ENCODE data around the gene MARK3. TPM values are rescaled to one million over a fixed set of nuclear protein-coding genes. Genes with fewer than 3 reads are reported as not detected.

MARK3 gene
- total RNA-seq, 1 donor from 2014 or later, result 90.6 TPM

DNA sequence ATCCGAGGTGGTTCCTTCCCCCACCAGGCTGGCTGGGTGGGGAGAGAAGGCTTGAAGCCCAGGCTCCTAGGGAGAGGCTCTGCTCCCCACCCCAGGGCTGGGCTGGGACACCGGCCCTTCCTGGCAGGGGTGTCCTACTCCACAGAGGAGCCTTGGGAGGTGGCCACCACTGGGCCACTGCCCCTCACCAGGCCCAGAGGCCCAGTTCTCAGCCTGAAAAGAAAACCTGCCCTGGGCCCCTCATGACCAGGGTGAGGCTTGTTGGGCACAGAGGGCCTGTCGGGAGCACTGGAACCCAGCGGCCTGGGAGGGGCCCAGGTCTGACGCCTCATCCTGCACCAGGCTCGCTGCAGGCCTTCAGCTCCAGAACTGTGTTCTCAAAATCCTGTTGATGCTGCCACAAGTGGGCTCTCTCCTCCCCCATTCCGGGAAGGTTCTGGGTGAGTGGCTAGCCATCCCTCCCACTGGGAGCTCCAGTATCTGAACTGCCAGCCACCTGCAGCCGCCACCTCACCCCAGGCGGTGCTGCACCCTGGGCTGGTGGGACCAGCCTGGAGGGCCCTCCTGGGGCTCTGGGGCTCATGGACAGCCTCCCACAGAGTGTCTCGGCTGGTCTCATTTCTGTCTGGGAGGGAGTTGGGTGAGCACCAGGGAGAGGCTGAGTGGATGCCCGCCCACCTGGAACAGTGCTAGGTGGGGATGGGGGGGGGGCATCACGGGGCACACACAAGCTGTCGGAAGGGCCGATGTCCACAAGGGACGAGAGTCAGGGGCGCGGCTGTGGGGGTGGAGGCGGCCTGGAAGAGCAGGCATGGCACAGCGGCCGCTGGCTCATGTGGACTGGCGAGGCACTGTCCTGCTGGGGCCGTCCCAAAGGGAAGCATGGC lies 165.5 kb downstream of the MARK3 start:
- Mint-ChIP-seq H3K9me3 (no peaks in the 10 kb centered on the region), H3K36me3 (ENCODE audit: low read depth) (peaks cover 4% of the 10 kb centered on the region), H3K27me3 (ENCODE audit: insufficient read depth) (no peaks in the 10 kb centered on the region), H3K27ac (no peak overlapping the region), H3K4me1 (ENCODE audit: low read depth) (no peaks in the 10 kb centered on the region), H3K4me3 (no peak overlapping the region)
- intact Hi-C loops (cut with micrococcal nuclease), result no loop called here
- no peak for DNase-seq (ENCODE audit: low spot score)

DNA sequence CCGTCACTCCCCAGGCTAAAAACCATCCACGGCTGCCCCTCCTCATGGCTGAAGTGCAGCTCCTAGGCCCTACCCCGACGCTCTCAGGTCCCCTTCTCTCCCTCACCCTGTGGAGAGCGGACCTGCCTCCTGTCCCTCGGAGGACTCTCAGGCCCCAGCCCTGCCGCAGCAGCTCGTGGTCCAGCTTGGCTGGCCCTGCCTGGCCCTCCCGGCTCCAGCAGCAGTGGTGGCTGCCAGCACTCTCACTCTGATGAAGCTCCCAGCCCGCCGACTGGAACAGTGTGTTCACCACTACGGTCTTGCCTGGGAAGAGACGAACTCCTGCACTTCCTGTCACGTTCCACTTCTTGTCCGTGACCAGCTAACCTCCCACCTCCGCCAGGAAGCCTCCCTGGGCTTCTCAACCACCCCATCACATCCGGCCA lies 166.1 kb downstream of the MARK3 start:
- H3K4me1 Mint-ChIP-seq (ENCODE audit: low read depth), result no peaks in the 10 kb centered on the region
- H3K27me3 Mint-ChIP-seq (ENCODE audit: insufficient read depth), result no peaks in the 10 kb centered on the region
- DNase-seq (ENCODE audit: low spot score), result no peak
- H3K27ac Mint-ChIP-seq, result no peak overlapping the region
- no peaks in the 10 kb centered on the region for H3K9me3 Mint-ChIP-seq
- no peak overlapping the region for H3K4me3 Mint-ChIP-seq
- peaks cover 4% of the 10 kb centered on the region for H3K36me3 Mint-ChIP-seq (ENCODE audit: low read depth)
- intact Hi-C loops (cut with micrococcal nuclease), result no loop called here

DNA sequence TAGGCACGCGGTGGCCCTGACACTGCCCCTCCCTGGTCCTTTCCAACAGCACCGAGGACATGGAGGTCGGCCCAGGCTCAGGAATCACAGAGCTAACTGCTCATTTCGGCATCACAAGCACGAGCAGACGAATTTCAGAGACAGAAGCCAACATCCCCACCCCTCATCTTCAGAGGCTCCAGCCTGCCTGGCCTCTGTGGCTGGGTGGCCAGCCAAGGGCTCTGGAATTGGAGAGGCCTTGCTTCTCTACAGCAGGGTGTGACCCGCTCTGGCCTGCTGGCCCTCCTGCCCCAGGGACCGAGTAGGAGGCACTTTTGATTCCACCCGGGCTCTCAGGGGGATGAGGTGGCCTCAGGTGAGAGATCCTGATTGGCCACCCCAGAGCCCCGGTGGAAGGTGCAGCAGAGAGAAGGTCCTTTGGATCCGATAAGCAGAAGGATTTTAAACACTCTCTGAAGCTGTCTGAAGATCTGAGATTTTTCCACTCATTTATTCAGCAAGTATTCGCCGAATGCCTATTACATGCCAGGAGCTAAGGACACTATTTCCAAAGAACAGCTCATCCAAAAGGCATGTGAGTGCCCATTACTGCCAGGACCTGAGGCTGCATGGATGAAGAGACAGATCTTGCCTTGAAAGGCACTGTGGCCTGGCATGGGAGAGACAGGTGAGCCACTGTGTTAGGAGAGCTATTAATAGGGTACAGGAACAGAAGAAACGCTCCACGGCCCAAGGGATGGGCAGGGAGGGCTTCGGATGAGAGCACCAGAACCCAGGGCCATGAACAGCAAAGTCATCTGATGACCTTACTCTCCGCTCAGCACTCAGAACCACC lies 167.0 kb downstream of the MARK3 start:
- intact Hi-C loops (cut with micrococcal nuclease), result no loop called here
- Mint-ChIP-seq H3K4me1 (ENCODE audit: low read depth) (no peaks in the 10 kb centered on the region), H3K27ac (no peak overlapping the region)

DNA sequence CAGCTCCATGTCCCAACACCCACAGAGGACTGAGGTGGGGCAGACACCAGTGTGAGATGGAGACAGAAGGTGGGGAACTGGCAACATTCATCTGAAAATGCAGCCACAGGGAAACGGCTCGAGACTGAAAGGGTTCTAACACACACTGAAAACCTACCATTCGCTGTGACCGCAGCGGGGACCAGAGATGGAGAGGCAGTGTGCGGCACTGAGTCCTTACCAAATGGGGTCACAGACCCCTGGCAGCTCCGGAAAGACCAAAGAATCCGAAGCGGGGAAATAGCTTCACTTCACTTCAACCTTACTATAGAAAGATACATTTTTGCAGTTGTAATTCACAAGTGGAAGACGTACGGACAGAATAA lies 167.6 kb downstream of the MARK3 start:
- intact Hi-C loops (cut with micrococcal nuclease), result no loop called here
- H3K36me3 Mint-ChIP-seq (ENCODE audit: low read depth), result peaks cover 4% of the 10 kb centered on the region
- DNase-seq (ENCODE audit: low spot score), result no peak
- H3K4me3 Mint-ChIP-seq, result no peak overlapping the region
- no peak overlapping the region for H3K27ac Mint-ChIP-seq
- no peaks in the 10 kb centered on the region for H3K9me3 Mint-ChIP-seq
- no peaks in the 10 kb centered on the region for H3K27me3 Mint-ChIP-seq (ENCODE audit: insufficient read depth)
- H3K4me1 Mint-ChIP-seq (ENCODE audit: low read depth), result no peaks in the 10 kb centered on the region

More for the DNA sequence above, 167.0 kb downstream of the MARK3 start:
- DNase-seq (ENCODE audit: low spot score), result no peak
- Mint-ChIP-seq H3K27me3 (ENCODE audit: insufficient read depth) (no peaks in the 10 kb centered on the region), H3K9me3 (no peaks in the 10 kb centered on the region), H3K36me3 (ENCODE audit: low read depth) (peaks cover 4% of the 10 kb centered on the region), H3K4me3 (no peak overlapping the region)

Other genes starting within 250 kb of the MARK3 start
- gene EIF5, start 51.2 kb upstream of the MARK3 start, total RNA-seq, result 279 and 292 TPM in 2 replicates
- 13.7 and 16.0 TPM in 2 replicates for gene CKB, start 137.4 kb downstream of the MARK3 start, total RNA-seq
- gene TRMT61A, start 143.8 kb downstream of the MARK3 start, total RNA-seq, result 23.4 and 23.7 TPM in 2 replicates
- 33.8 and 34.1 TPM in 2 replicates for gene BAG5, start 177.2 kb downstream of the MARK3 start, total RNA-seq
- gene COA8, start 177.5 kb downstream of the MARK3 start, total RNA-seq, result 37.2 and 39.7 TPM in 2 replicates
- 148 and 150 TPM in 2 replicates for gene KLC1, start 243.8 kb downstream of the MARK3 start, total RNA-seq